Muscle layer of duodenum (tissue), 2 donors: Measurements from ENCODE around the gene RAD51B.
A peak's percentile ranks its signal among the peaks of the same experiment; 100 is the strongest.
"Not testable (repeated sequence)": the region's sequence is repeated elsewhere in the genome, so short reads cannot be mapped to it uniquely, and the experiment has no call there.

Experiments
- H3K27ac ChIP-seq: one replicate; pipeline ENCODE4 v1.7.0; 2013; ENCODE audit warnings: mild to moderate bottlenecking, low read length
- H3K27me3 ChIP-seq: one replicate; pipeline ENCODE4 v1.7.0; 2013; ENCODE audit warnings: low read depth, mild to moderate bottlenecking, control low read depth, low read length
- H3K36me3 ChIP-seq, 2 donors: one replicate each; pipeline ENCODE4 v1.7.0; 2013; ENCODE audit warnings: low read length in 2 of 2, control low read depth in 1 of 2, mild to moderate bottlenecking in 1 of 2; ENCODE audit not compliant: insufficient read depth in 2 of 2, control insufficient read depth in 1 of 2
- H3K4me1 ChIP-seq, 2 donors: one replicate each; pipeline ENCODE4 v1.7.0; 2013; ENCODE audit warnings: low read length in 2 of 2, mild to moderate bottlenecking in 2 of 2, control low read depth in 1 of 2, moderate library complexity in 1 of 2; ENCODE audit not compliant: insufficient read depth in 2 of 2, control insufficient read depth in 1 of 2
- H3K4me3 ChIP-seq, 2 donors: one replicate each; pipeline ENCODE4 v1.7.0; 2013; ENCODE audit warnings: low read length in 2 of 2, low read depth in 1 of 2, mild to moderate bottlenecking in 1 of 2
- H3K9me3 ChIP-seq, 2 donors: one replicate each; pipeline ENCODE4 v1.7.0; 2013; ENCODE audit warnings: low read length in 2 of 2, control low read depth in 1 of 2, mild to moderate bottlenecking in 1 of 2; ENCODE audit not compliant: control insufficient read depth in 1 of 2
- donor health status: healthy.

RAD51B gene

GRCh38 chr14:68172627-68173026, 353.0 kb downstream of the RAD51B start:
- Histone ChIP-seq H3K4me3 (no peak overlapping the region), H3K4me1 (peaks cover 23 to 33% of the 10 kb centered on the region in 2 donors), H3K27ac (peak overlapping the region; percentile 47), H3K9me3 (no peaks in the 10 kb centered on the region), H3K36me3 (no peaks in the 10 kb centered on the region), H3K27me3 (no peaks in the 10 kb centered on the region)

GRCh38 chr14:68173227-68173972, 353.8 kb downstream of the RAD51B start:
- peak overlapping the region; percentile 47 for H3K27ac ChIP-seq
- H3K27me3 ChIP-seq, result no peaks in the 10 kb centered on the region
- no peaks in the 10 kb centered on the region for H3K9me3 ChIP-seq
- no peaks in the 10 kb centered on the region for H3K36me3 ChIP-seq
- H3K4me3 ChIP-seq, result no peak overlapping the region
- peaks cover 17 to 26% of the 10 kb centered on the region in 2 donors for H3K4me1 ChIP-seq

GRCh38 chr14:68174446-68174845, 354.9 kb downstream of the RAD51B start:
- H3K27ac ChIP-seq, result no peak overlapping the region
- no peaks in the 10 kb centered on the region for H3K36me3 ChIP-seq
- H3K4me3 ChIP-seq, result no peak overlapping the region
- peaks cover 12 to 20% of the 10 kb centered on the region in 2 donors for H3K4me1 ChIP-seq
- H3K9me3 ChIP-seq, result no peaks in the 10 kb centered on the region
- H3K27me3 ChIP-seq, result no peaks in the 10 kb centered on the region

GRCh38 chr14:68176687-68177086, 357.1 kb downstream of the RAD51B start:
- peaks cover 20% of the 10 kb centered on the region in 2 donors for H3K4me1 ChIP-seq
- no peak overlapping the region for H3K4me3 ChIP-seq
- H3K27ac ChIP-seq, result no peak overlapping the region
- H3K36me3 ChIP-seq, result no peaks in the 10 kb centered on the region
- H3K27me3 ChIP-seq, result no peaks in the 10 kb centered on the region
- no peaks in the 10 kb centered on the region for H3K9me3 ChIP-seq

GRCh38 chr14:68177728-68178127, 358.1 kb downstream of the RAD51B start:
- Histone ChIP-seq H3K27ac (no peak overlapping the region), H3K4me1 (peaks cover 12 to 23% of the 10 kb centered on the region in 2 donors), H3K36me3 (no peaks in the 10 kb centered on the region), H3K27me3 (no peaks in the 10 kb centered on the region), H3K9me3 (no peaks in the 10 kb centered on the region), H3K4me3 (no peak overlapping the region)

GRCh38 chr14:68178282-68178681, 358.7 kb downstream of the RAD51B start:
- Histone ChIP-seq H3K36me3 (no peaks in the 10 kb centered on the region), H3K4me3 (no peak overlapping the region), H3K4me1 (peaks cover 7 to 19% of the 10 kb centered on the region in 2 donors), H3K27ac (no peak overlapping the region), H3K27me3 (no peaks in the 10 kb centered on the region), H3K9me3 (no peaks in the 10 kb centered on the region)

- Histone ChIP-seq H3K36me3 (no peaks in the 10 kb centered on the region), H3K27ac (no peak overlapping the region), H3K27me3 (no peaks in the 10 kb centered on the region), H3K4me1 (peaks cover 6 to 14% of the 10 kb centered on the region in 2 donors), H3K4me3 (no peak overlapping the region), H3K9me3 (no peaks in the 10 kb centered on the region)
Measured at GRCh38 chr14:68181519-68182326, 362.1 kb downstream of the RAD51B start.

GRCh38 chr14:68182492-68182891, 362.9 kb downstream of the RAD51B start:
- Histone ChIP-seq H3K4me3 (no peak overlapping the region), H3K36me3 (no peaks in the 10 kb centered on the region), H3K9me3 (no peaks in the 10 kb centered on the region), H3K27me3 (no peaks in the 10 kb centered on the region), H3K27ac (no peak overlapping the region), H3K4me1 (peaks cover 2 to 14% of the 10 kb centered on the region in 2 donors)

- not testable (repeated sequence) for H3K27me3 ChIP-seq, H3K36me3 ChIP-seq, H3K4me3 ChIP-seq, H3K27ac ChIP-seq, H3K4me1 ChIP-seq, H3K9me3 ChIP-seq
Measured at GRCh38 chr14:68186500-68187276, 367.1 kb downstream of the RAD51B start.

- Histone ChIP-seq H3K36me3 (no peaks in the 10 kb centered on the region), H3K27me3 (no peaks in the 10 kb centered on the region), H3K27ac (no peak overlapping the region), H3K9me3 (no peaks in the 10 kb centered on the region), H3K4me1 (peaks cover 0 to 1% of the 10 kb centered on the region in 2 donors), H3K4me3 (no peak overlapping the region)
Measured at GRCh38 chr14:68188174-68188573, 368.6 kb downstream of the RAD51B start.

- H3K4me3 ChIP-seq, result no peak overlapping the region
- H3K9me3 ChIP-seq, result no peaks in the 10 kb centered on the region
- H3K27me3 ChIP-seq, result no peaks in the 10 kb centered on the region
- no peaks in the 10 kb centered on the region for H3K36me3 ChIP-seq
- H3K4me1 ChIP-seq, result peaks cover 4 to 6% of the 10 kb centered on the region in 2 donors
- H3K27ac ChIP-seq, result no peak overlapping the region
Measured at GRCh38 chr14:68190032-68190431, 370.5 kb downstream of the RAD51B start.
